ENCODE results near the gene LONRF2.

LONRF2 gene

GRCh38 chr2:100262555-100263320, 59.6 kb downstream of the LONRF2 start:
- Histone ChIP-seq H3K27ac (ENCODE audit: low read length) (no peak overlapping the region), H3K9me3 (ENCODE audit: control insufficient read depth in 1 of 2, low read length in 2 of 2) (no peaks in the 10 kb centered on the region), H3K4me1 (ENCODE audit: control insufficient read depth in 1 of 2, insufficient read depth in 2 of 2, low read length in 2 of 2) (peaks cover 0 to 3% of the 10 kb centered on the region in 2 donors), H3K36me3 (ENCODE audit: control insufficient read depth in 1 of 2, insufficient read depth in 2 of 2, low read length in 2 of 2) (no peaks in the 10 kb centered on the region), H3K27me3 (ENCODE audit: low read depth, low read length) (no peaks in the 10 kb centered on the region), H3K4me3 (ENCODE audit: low read depth in 1 of 2, low read length in 2 of 2) (no peak overlapping the region)

GRCh38 chr2:100262046-100262445, 60.3 kb downstream of the LONRF2 start:
- H3K27ac ChIP-seq (ENCODE audit: low read length) = no peak overlapping the region
- no peaks in the 10 kb centered on the region for H3K9me3 ChIP-seq (ENCODE audit: control insufficient read depth in 1 of 2, low read length in 2 of 2)
- H3K27me3 ChIP-seq (ENCODE audit: low read depth, low read length) = no peaks in the 10 kb centered on the region
- H3K4me1 ChIP-seq (ENCODE audit: control insufficient read depth in 1 of 2, insufficient read depth in 2 of 2, low read length in 2 of 2) = peaks cover 0 to 3% of the 10 kb centered on the region in 2 donors
- no peak overlapping the region for H3K4me3 ChIP-seq (ENCODE audit: low read depth in 1 of 2, low read length in 2 of 2)
- no peaks in the 10 kb centered on the region for H3K36me3 ChIP-seq (ENCODE audit: control insufficient read depth in 1 of 2, insufficient read depth in 2 of 2, low read length in 2 of 2)

- Histone ChIP-seq H3K4me1 (ENCODE audit: control insufficient read depth in 1 of 2, insufficient read depth in 2 of 2, low read length in 2 of 2) (peaks cover 0 to 3% of the 10 kb centered on the region in 2 donors), H3K4me3 (ENCODE audit: low read depth in 1 of 2, low read length in 2 of 2) (no peak overlapping the region), H3K36me3 (ENCODE audit: control insufficient read depth in 1 of 2, insufficient read depth in 2 of 2, low read length in 2 of 2) (no peaks in the 10 kb centered on the region), H3K27ac (ENCODE audit: low read length) (no peak overlapping the region), H3K27me3 (ENCODE audit: low read depth, low read length) (no peaks in the 10 kb centered on the region), H3K9me3 (ENCODE audit: control insufficient read depth in 1 of 2, low read length in 2 of 2) (no peaks in the 10 kb centered on the region)
These were observed 61.3 kb downstream of the LONRF2 start for GRCh38 chr2:100260712-100261620.

- H3K27me3 ChIP-seq (ENCODE audit: low read depth, low read length) = no peaks in the 10 kb centered on the region
- H3K27ac ChIP-seq (ENCODE audit: low read length) = no peak overlapping the region
- H3K9me3 ChIP-seq (ENCODE audit: control insufficient read depth in 1 of 2, low read length in 2 of 2) = no peaks in the 10 kb centered on the region
- H3K4me3 ChIP-seq (ENCODE audit: low read depth in 1 of 2, low read length in 2 of 2) = no peak overlapping the region
- no peaks in the 10 kb centered on the region for H3K36me3 ChIP-seq (ENCODE audit: control insufficient read depth in 1 of 2, insufficient read depth in 2 of 2, low read length in 2 of 2)
- peaks cover 0 to 3% of the 10 kb centered on the region in 2 donors for H3K4me1 ChIP-seq (ENCODE audit: control insufficient read depth in 1 of 2, insufficient read depth in 2 of 2, low read length in 2 of 2)
These were observed 63.2 kb downstream of the LONRF2 start for GRCh38 chr2:100259106-100259505.

- Histone ChIP-seq H3K36me3 (ENCODE audit: control insufficient read depth in 1 of 2, insufficient read depth in 2 of 2, low read length in 2 of 2) (no peaks in the 10 kb centered on the region), H3K4me1 (ENCODE audit: control insufficient read depth in 1 of 2, insufficient read depth in 2 of 2, low read length in 2 of 2) (peaks cover 0 to 3% of the 10 kb centered on the region in 2 donors), H3K9me3 (ENCODE audit: control insufficient read depth in 1 of 2, low read length in 2 of 2) (no peaks in the 10 kb centered on the region), H3K4me3 (ENCODE audit: low read depth in 1 of 2, low read length in 2 of 2) (no peak overlapping the region), H3K27ac (ENCODE audit: low read length) (no peak overlapping the region), H3K27me3 (ENCODE audit: low read depth, low read length) (no peaks in the 10 kb centered on the region)
These were observed 64.4 kb downstream of the LONRF2 start for GRCh38 chr2:100257939-100258338.

- no peaks in the 10 kb centered on the region for H3K36me3 ChIP-seq (ENCODE audit: control insufficient read depth in 1 of 2, insufficient read depth in 2 of 2, low read length in 2 of 2)
- H3K4me1 ChIP-seq (ENCODE audit: control insufficient read depth in 1 of 2, insufficient read depth in 2 of 2, low read length in 2 of 2) = peaks cover 0 to 3% of the 10 kb centered on the region in 2 donors
- H3K9me3 ChIP-seq (ENCODE audit: control insufficient read depth in 1 of 2, low read length in 2 of 2) = no peaks in the 10 kb centered on the region
- H3K27ac ChIP-seq (ENCODE audit: low read length) = no peak overlapping the region
- H3K27me3 ChIP-seq (ENCODE audit: low read depth, low read length) = no peaks in the 10 kb centered on the region
- H3K4me3 ChIP-seq (ENCODE audit: low read depth in 1 of 2, low read length in 2 of 2) = no peak overlapping the region
These were observed 65.5 kb downstream of the LONRF2 start for GRCh38 chr2:100256849-100257248.

GRCh38 chr2:100256416-100256815, 65.9 kb downstream of the LONRF2 start:
- peaks cover 0 to 3% of the 10 kb centered on the region in 2 donors for H3K4me1 ChIP-seq (ENCODE audit: control insufficient read depth in 1 of 2, insufficient read depth in 2 of 2, low read length in 2 of 2)
- no peaks in the 10 kb centered on the region for H3K36me3 ChIP-seq (ENCODE audit: control insufficient read depth in 1 of 2, insufficient read depth in 2 of 2, low read length in 2 of 2)
- no peaks in the 10 kb centered on the region for H3K9me3 ChIP-seq (ENCODE audit: control insufficient read depth in 1 of 2, low read length in 2 of 2)
- H3K4me3 ChIP-seq (ENCODE audit: low read depth in 1 of 2, low read length in 2 of 2) = no peak overlapping the region
- H3K27me3 ChIP-seq (ENCODE audit: low read depth, low read length) = no peaks in the 10 kb centered on the region
- no peak overlapping the region for H3K27ac ChIP-seq (ENCODE audit: low read length)

- H3K36me3 ChIP-seq (ENCODE audit: control insufficient read depth in 1 of 2, insufficient read depth in 2 of 2, low read length in 2 of 2) = no peaks in the 10 kb centered on the region
- no peak overlapping the region for H3K4me3 ChIP-seq (ENCODE audit: low read depth in 1 of 2, low read length in 2 of 2)
- H3K9me3 ChIP-seq (ENCODE audit: control insufficient read depth in 1 of 2, low read length in 2 of 2) = no peaks in the 10 kb centered on the region
- peaks cover 0 to 3% of the 10 kb centered on the region in 2 donors for H3K4me1 ChIP-seq (ENCODE audit: control insufficient read depth in 1 of 2, insufficient read depth in 2 of 2, low read length in 2 of 2)
- no peak overlapping the region for H3K27ac ChIP-seq (ENCODE audit: low read length)
- H3K27me3 ChIP-seq (ENCODE audit: low read depth, low read length) = no peaks in the 10 kb centered on the region
These were observed 67.6 kb downstream of the LONRF2 start for GRCh38 chr2:100254646-100255210.

GRCh38 chr2:100253786-100254185, 68.5 kb downstream of the LONRF2 start:
- Histone ChIP-seq H3K9me3 (ENCODE audit: control insufficient read depth in 1 of 2, low read length in 2 of 2) (no peaks in the 10 kb centered on the region), H3K27me3 (ENCODE audit: low read depth, low read length) (no peaks in the 10 kb centered on the region), H3K4me3 (ENCODE audit: low read depth in 1 of 2, low read length in 2 of 2) (no peak overlapping the region), H3K36me3 (ENCODE audit: control insufficient read depth in 1 of 2, insufficient read depth in 2 of 2, low read length in 2 of 2) (no peaks in the 10 kb centered on the region), H3K4me1 (ENCODE audit: control insufficient read depth in 1 of 2, insufficient read depth in 2 of 2, low read length in 2 of 2) (peaks cover 0 to 3% of the 10 kb centered on the region in 2 donors), H3K27ac (ENCODE audit: low read length) (no peak overlapping the region)

GRCh38 chr2:100252811-100253698, 69.2 kb downstream of the LONRF2 start:
- Histone ChIP-seq H3K36me3 (ENCODE audit: control insufficient read depth in 1 of 2, insufficient read depth in 2 of 2, low read length in 2 of 2) (no peaks in the 10 kb centered on the region), H3K4me1 (ENCODE audit: control insufficient read depth in 1 of 2, insufficient read depth in 2 of 2, low read length in 2 of 2) (no peaks in the 10 kb centered on the region)

More at GRCh38 chr2:100252811-100253698, 69.2 kb downstream of the LONRF2 start:
- Histone ChIP-seq H3K27ac (ENCODE audit: low read length) (no peak overlapping the region), H3K27me3 (ENCODE audit: low read depth, low read length) (no peaks in the 10 kb centered on the region), H3K4me3 (ENCODE audit: low read depth in 1 of 2, low read length in 2 of 2) (no peak overlapping the region), H3K9me3 (ENCODE audit: control insufficient read depth in 1 of 2, low read length in 2 of 2) (no peaks in the 10 kb centered on the region)

Measured in muscle layer of duodenum (tissue), 2 donors.